Transverse colon (tissue), 4 donors: ENCODE measurements around the gene RNU1-2. TPM values are rescaled to one million over a fixed set of nuclear protein-coding genes. Genes with fewer than 3 reads are reported as not detected.
"Not testable (repeated sequence)": the region's sequence is repeated elsewhere in the genome, so short reads cannot be mapped to it uniquely, and the experiment has no call there.

Experiments used
- DNase-seq: peaks from one replicate; pipeline ENCODE4 v3.0.0-alpha.2; 2019
- H3K27ac ChIP-seq, 4 donors: fragments of 200-600 bp; sonication (generic); 2 replicates each; pipeline ENCODE4 v1.5.1; 2016 to 2018; ENCODE audit warnings: inconsistent platforms in 4 of 4
- H3K27me3 ChIP-seq: fragments of 200-600 bp; sonication (generic); 2 replicates; pipeline ENCODE4 v1.5.1; 2017; ENCODE audit warnings: inconsistent platforms
- H3K36me3 ChIP-seq, 4 donors: fragments of 200-600 bp; sonication (generic); 2 replicates each; pipeline ENCODE4 v1.5.1; 2017 to 2019; ENCODE audit warnings: inconsistent platforms in 4 of 4
- H3K4me1 ChIP-seq, 4 donors: fragments of 200-600 bp; sonication (generic); 2 replicates each; pipeline ENCODE4 v1.5.1; 2017 to 2020; ENCODE audit warnings: inconsistent platforms in 4 of 4
- H3K4me3 ChIP-seq, 4 donors: fragments of 200-600 bp; sonication (generic); 1 replicate in 1 of 4; 2 replicates in 3 of 4; pipeline versions ENCODE4 v1.5.1 to v1.6.1; 2017 to 2019; ENCODE audit warnings: inconsistent platforms in 4 of 4
- H3K9me3 ChIP-seq, 2 donors: fragments of 200-600 bp; sonication (generic); 2 replicates each; pipeline ENCODE4 v1.5.1; 2017 to 2019; ENCODE audit warnings: inconsistent platforms in 2 of 2
- EP300 ChIP-seq: sonication (generic); formaldehyde crosslinking; IDR thresholded peaks from one replicate; pipeline ENCODE4 v1.6.1; 2017; ENCODE audit warnings: antibody characterized with exemption, low read depth
- POLR2A ChIP-seq: fragments of 450-650 bp; IDR thresholded peaks from one replicate; pipeline ENCODE4 v1.6.1; 2016; ENCODE audit warnings: antibody characterized with exemption, mild to moderate bottlenecking, moderate library complexity
- POLR2AphosphoS5 ChIP-seq, 3 donors: sonication (generic); formaldehyde crosslinking; IDR thresholded peaks; one replicate each; pipeline ENCODE4 v1.6.1; 2016; ENCODE audit warnings: antibody characterized with exemption in 3 of 3
- WGBS, 2 donors: methylation state at CpG; one replicate each; pipeline ENCODE4 v1.1.5; 2018; ENCODE audit warnings: low coverage in 1 of 2; 5-methylcytosine and 5-hydroxymethylcytosine counted together
- in situ Hi-C, 4 donors: fragments of 200-750 bp; cut with MboI; loops; one replicate each; pipeline versions ENCODE4 v1.15.0 to v1.15.1; 2017; ENCODE audit warnings: low sequenced_read_pairs in 3 of 4, low pct_ligation_motif_present in 1 of 4, low pct_unique_long_range_greater_than_20kb in 1 of 4
- intact Hi-C: fragments of 100-400 bp; cut with DNase I; formaldehyde crosslinking; loops from one replicate; pipeline ENCODE4 v1.15.1; 2023; ENCODE audit warnings: low total_unique reads
- total RNA-seq, 4 donors: library from RNA; depleted of rRNA; stranded (reverse); fragments of >200 nt; gene quantifications; one replicate each; pipeline ENCODE4 v1.1.0, GENCODE V29; 2016
- TF ChIP-seq, protein P1 (sequence below), 5 experiments: fragments of 200-600 bp in 3 of 5; fragments of 450-650 bp in 2 of 5; sonication (generic) in 3 of 5; IDR thresholded peaks; 1 replicate in 2 of 5; 2 replicates in 3 of 5; pipeline ENCODE4 v1.5.1; 2016 to 2017; ENCODE audit warnings: antibody characterized with exemption in 5 of 5, inconsistent platforms in 3 of 5, mild to moderate bottlenecking in 2 of 5, moderate library complexity in 1 of 5

RNU1-2 gene
- total RNA-seq, 4 donors from 2014 or later, result under 0.01 TPM; not detected in 1

DNA sequence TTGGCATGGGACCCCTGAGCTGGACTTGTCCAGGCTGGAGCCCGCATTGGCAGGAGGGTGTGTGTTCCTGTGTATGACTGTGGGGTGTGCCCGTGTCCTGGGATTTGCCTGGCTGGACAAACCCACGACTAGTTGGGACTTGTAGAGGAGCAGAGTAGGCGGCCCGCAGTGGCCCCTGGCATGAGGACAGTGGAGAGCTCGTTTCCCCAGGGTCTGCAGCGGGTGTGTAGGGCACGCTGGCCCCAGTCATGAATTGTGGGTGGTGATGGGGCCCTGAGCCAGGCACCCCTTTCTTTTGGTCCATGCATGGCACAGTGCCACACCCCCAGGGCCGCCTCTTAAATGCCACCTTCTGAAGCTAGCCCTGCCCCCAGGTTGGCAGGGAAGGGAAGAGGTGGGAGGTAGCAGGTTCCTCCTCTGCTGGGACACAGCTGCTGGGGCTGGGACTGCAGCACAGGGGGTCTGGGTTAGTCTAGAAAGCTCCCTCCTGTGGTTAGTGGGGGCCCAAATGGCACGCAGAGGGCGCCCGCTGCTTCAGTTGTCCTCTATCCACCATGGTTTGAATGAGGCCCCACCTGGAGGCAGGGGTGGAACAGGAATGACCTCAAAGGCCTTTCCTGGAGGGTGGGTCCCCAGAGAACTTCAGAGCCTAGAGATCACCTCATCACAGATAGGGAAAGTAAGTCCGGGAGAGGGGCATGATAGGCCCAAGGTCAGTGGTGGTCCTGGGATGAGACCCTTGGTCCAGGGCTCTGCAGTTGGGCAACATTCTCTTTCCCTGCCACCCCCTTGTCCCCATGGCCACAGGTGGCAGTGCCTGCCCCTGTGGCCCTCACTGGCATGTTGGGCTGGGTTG lies 30.1 kb downstream of the RNU1-2 start:
- in situ Hi-C loops (loop anchor here in 1 of 4 donors (10.0 kb wide), 1 partner anchor 201 kb away; no protein-coding TSS in a partner anchor), intact Hi-C loops (no loop called here)
- H3K27ac ChIP-seq, result no peak overlapping the region
- H3K9me3 ChIP-seq, result no peaks in the 10 kb centered on the region
- DNase-seq, result no peak
- TF ChIP-seq POLR2AphosphoS5 (IDR thresholded peaks at IDR 0.05) (no peak), POLR2A (no peak), EP300 (no peak)
- TF ChIP-seq, protein P1, sequence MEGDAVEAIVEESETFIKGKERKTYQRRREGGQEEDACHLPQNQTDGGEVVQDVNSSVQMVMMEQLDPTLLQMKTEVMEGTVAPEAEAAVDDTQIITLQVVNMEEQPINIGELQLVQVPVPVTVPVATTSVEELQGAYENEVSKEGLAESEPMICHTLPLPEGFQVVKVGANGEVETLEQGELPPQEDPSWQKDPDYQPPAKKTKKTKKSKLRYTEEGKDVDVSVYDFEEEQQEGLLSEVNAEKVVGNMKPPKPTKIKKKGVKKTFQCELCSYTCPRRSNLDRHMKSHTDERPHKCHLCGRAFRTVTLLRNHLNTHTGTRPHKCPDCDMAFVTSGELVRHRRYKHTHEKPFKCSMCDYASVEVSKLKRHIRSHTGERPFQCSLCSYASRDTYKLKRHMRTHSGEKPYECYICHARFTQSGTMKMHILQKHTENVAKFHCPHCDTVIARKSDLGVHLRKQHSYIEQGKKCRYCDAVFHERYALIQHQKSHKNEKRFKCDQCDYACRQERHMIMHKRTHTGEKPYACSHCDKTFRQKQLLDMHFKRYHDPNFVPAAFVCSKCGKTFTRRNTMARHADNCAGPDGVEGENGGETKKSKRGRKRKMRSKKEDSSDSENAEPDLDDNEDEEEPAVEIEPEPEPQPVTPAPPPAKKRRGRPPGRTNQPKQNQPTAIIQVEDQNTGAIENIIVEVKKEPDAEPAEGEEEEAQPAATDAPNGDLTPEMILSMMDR (IDR thresholded peaks at IDR 0.05), result no peak
- no peak overlapping the region for H3K4me3 ChIP-seq
- H3K4me1 ChIP-seq, result peaks cover 0 to 7% (median 0%) of the 10 kb centered on the region in 4 donors
- 84% methylated on average over 13 of the region's 13 CpGs; no CpG with 5 or more reads in 1 of the 2 donors for WGBS, 2 donors
- no peaks in the 10 kb centered on the region for H3K27me3 ChIP-seq
- no peaks in the 10 kb centered on the region for H3K36me3 ChIP-seq

DNA sequence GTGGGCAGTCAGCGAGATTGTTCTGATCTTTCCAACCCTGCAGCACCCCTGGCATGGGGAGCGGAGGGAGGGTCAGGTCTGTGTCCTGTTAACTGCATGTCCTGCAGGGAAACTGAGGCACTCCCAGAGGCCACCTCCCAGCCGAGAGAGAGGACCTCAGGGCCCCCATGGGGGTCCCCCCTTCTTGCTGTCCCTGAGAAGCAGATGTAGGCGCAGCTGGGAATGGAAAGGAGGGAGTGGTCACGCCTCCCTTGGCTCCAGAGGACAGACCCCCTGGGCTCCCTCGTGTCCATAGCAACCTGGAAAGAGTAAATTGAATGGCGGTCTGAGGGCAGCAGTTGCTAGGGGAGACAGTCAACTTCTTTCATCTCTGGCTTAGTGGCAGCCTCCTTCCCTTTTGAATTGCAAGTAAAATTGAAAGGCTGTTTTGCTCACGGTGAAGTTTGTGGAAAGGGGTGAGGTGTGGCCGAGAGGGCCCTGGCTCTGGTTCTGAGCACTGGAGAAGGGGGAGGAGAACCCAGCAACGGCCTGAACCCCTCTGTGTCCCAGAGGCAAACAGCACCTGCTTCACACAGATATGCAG lies 30.8 kb downstream of the RNU1-2 start:
- Histone ChIP-seq H3K36me3 (no peaks in the 10 kb centered on the region), H3K4me1 (peaks cover 0 to 3% (median 0%) of the 10 kb centered on the region in 4 donors), H3K9me3 (no peaks in the 10 kb centered on the region), H3K27ac (no peak overlapping the region), H3K4me3 (no peak overlapping the region), H3K27me3 (no peaks in the 10 kb centered on the region)
- 69 to 75% methylated on average over 4 to 10 of the region's 10 CpGs for WGBS, 2 donors
- TF ChIP-seq, protein P1 (IDR thresholded peaks at IDR 0.05), result no peak
- TF ChIP-seq POLR2AphosphoS5 (IDR thresholded peaks at IDR 0.05) (no peak), EP300 (no peak), POLR2A (no peak)
- in situ Hi-C loops (loop anchor here in 1 of 4 donors (10.0 kb wide), 1 partner anchor 202 kb away; no protein-coding TSS in a partner anchor), intact Hi-C loops (no loop called here)
- DNase-seq, result no peak

DNA sequence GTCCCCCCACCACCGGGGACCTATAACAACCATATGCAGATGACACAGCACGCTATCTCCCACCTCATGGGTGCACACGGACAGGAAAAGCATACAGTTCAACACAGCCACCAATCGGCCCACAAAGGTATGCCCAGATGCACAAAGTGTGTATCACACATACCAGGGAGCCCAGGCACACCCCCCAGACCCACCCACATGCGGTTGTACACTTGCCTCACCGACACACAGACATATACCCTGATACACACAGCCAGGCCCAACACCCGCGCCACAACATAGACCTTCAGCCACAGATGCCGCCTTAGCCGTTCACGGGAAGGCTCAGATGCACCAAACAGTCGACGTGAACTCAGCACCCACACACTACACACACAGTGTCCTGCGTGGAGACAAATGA lies 31.5 kb downstream of the RNU1-2 start:
- Histone ChIP-seq H3K36me3 (no peaks in the 10 kb centered on the region), H3K27me3 (no peaks in the 10 kb centered on the region), H3K9me3 (no peaks in the 10 kb centered on the region), H3K4me1 (no peaks in the 10 kb centered on the region), H3K27ac (no peak overlapping the region), H3K4me3 (no peak overlapping the region)
- no peak for DNase-seq
- intact Hi-C loops (no loop called here), in situ Hi-C loops (loop anchor here in 1 of 4 donors (10.0 kb wide), 1 partner anchor 202 kb away; no protein-coding TSS in a partner anchor)
- TF ChIP-seq POLR2A (no peak), EP300 (no peak), POLR2AphosphoS5 (IDR thresholded peaks at IDR 0.05) (no peak)
- TF ChIP-seq, protein P1 (IDR thresholded peaks at IDR 0.05), result no peak
- WGBS, 2 donors, result 75 to 85% methylated on average over 12 to 14 of the region's 14 CpGs

DNA sequence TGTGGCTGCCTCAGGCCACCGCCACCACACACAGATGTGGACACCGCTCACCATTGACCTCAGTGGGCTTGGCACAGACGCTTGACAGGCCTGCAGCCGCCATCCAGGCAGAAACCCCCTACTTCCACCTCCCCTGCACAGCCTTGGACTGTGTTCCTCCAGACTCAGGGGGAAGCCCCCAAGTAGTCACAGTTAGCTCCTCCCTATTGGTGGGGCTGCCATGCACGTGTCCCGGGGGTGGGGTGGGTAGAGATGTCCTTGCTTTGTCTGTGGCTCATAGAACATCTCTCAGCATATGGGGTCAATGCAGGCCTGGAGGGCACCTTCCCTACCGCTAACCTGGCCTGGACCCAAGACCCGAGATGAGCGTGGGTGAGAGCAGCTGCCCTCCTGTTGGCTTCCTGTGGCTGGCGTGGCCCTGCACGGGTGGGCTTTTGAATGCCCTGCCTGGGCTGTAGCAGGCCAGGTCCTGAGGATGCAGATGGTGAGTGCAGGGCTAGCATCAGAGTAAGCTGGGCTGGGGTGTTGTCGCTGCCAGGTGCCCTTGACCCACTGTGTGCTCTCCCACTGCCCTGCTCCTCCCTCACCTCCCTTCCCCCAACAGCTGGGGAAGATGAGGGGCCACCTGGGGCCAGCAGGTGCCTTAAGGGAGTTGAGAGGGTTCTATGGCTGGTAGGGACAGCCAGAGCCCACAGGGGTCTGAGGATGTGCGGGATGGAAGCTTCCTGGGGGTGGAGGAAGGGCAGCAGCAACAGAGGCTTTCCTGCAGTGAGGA lies 32.1 kb downstream of the RNU1-2 start:
- H3K27me3 ChIP-seq, result no peaks in the 10 kb centered on the region
- H3K36me3 ChIP-seq, result no peaks in the 10 kb centered on the region
- TF ChIP-seq EP300, result no peak
- no peak for DNase-seq
- H3K4me1 ChIP-seq, result no peaks in the 10 kb centered on the region
- intact Hi-C loops (no loop called here), in situ Hi-C loops (loop anchor here in 1 of 4 donors (10.0 kb wide), 1 partner anchor 203 kb away; no protein-coding TSS in a partner anchor)
- WGBS, 2 donors, result 81 to 86% methylated on average over 5 to 13 of the region's 13 CpGs
- H3K27ac ChIP-seq, result no peak overlapping the region
- no peaks in the 10 kb centered on the region for H3K9me3 ChIP-seq
- H3K4me3 ChIP-seq, result no peak overlapping the region

DNA sequence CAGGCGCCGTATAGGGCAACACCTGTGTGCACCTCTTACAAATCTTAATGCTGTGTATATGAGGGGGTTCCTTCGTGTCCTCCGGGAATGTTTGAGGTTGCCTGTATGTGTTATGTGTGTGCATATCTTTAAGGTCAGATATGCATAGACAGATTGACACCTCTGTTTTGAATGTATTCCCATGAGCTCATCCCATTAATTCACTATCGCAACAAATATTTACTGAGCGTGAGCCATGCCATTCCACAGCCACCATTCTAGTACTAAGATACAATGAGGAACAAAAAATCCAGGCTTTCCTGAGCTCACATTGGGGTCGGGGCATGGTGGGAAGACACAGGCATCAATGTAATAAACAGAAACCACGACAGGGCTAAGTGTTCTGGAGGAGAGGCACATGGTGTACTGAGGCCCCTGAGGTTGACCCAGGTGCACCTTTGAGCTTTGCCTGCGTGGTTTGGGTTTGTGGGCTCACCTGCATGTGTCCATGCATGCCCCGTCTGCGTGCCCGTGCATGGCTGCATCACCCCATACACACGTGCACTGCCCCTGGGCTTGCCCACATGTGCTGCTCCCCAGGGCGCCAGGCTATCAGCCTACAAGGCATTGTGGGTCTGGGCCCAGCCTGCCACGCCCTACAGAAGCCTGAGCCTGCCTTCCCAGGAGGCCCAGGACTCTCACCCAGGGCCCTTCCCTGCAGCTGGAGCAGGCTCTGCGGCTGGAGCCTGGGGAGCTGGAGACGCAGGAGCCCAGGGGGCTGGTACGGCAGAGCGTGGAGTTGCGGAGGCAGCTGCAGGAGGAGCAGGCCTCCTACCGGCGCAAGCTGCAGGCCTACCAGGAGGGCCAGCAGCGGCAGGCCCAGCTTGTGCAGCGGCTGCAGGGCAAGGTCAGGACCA lies 33.6 kb downstream of the RNU1-2 start:
- intact Hi-C loops, H3K9me3 ChIP-seq, H3K27me3 ChIP-seq, DNase-seq, H3K27ac ChIP-seq, H3K4me3 ChIP-seq, H3K4me1 ChIP-seq, H3K36me3 ChIP-seq: not testable (repeated sequence)
- in situ Hi-C loops, result loop anchor here in 1 of 4 donors (10.0 kb wide), 1 partner anchor 205 kb away; no protein-coding TSS in a partner anchor
- WGBS, 2 donors, result 78 to 87% methylated on average over 7 to 24 of the region's 24 CpGs

DNA sequence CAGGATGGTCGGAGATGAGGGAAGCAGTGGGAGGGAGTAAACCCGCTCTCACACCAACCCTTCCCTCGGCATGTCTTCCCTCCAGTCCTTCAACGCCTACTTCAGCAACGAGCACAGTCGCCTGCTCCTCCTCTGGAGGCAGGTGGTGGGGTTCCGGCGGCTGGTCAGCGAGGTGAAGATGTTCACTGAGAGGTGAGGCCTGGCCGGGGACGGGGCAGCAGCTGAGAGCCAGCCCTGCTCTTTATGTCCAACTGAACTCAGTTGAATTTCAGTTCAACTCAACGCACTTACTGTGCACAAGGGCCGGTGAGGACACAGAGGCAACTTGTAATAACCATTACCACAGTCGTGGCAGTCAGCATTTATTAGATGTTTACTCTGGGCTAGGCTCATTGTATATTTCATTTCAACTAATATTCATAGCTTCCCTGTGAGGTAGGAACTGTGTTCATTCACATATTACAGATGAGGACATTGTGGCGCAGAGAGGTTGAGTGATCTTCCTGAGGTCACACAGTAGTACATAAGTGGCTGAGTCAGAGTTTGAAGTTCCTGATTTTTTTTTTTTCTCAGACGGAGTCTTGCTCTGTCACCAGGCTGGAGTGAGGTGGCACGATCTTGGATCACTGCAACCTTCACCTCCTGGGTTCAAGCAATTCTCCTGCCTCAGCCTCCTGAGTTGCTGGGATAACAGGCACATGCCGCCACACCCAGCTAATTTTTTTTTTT lies 35.6 kb downstream of the RNU1-2 start:
- H3K4me1 ChIP-seq, H3K4me3 ChIP-seq, H3K27ac ChIP-seq, H3K27me3 ChIP-seq, H3K36me3 ChIP-seq, H3K9me3 ChIP-seq, intact Hi-C loops, DNase-seq, in situ Hi-C loops: not testable (repeated sequence)
- 66 to 81% methylated on average over 7 to 18 of the region's 18 CpGs for WGBS, 2 donors
